ENCODE data around the gene AGL.
"Not testable (repeated sequence)": the region's sequence is repeated elsewhere in the genome, so short reads cannot be mapped to it uniquely, and the experiment has no call there.

The AGL gene

GRCh38 chr1:99851850-99852454 lies 1.8 kb downstream of the AGL start:
- no peak for DNase-seq (ENCODE audit: low read depth)
- TF ChIP-seq, protein P1, sequence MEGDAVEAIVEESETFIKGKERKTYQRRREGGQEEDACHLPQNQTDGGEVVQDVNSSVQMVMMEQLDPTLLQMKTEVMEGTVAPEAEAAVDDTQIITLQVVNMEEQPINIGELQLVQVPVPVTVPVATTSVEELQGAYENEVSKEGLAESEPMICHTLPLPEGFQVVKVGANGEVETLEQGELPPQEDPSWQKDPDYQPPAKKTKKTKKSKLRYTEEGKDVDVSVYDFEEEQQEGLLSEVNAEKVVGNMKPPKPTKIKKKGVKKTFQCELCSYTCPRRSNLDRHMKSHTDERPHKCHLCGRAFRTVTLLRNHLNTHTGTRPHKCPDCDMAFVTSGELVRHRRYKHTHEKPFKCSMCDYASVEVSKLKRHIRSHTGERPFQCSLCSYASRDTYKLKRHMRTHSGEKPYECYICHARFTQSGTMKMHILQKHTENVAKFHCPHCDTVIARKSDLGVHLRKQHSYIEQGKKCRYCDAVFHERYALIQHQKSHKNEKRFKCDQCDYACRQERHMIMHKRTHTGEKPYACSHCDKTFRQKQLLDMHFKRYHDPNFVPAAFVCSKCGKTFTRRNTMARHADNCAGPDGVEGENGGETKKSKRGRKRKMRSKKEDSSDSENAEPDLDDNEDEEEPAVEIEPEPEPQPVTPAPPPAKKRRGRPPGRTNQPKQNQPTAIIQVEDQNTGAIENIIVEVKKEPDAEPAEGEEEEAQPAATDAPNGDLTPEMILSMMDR (conservative IDR thresholded peaks at IDR 0.05; ENCODE audit: low read depth, low read length) = no peak
- no peak overlapping the region for H3K4me3 ChIP-seq (ENCODE audit: low read depth, low read length)

DNA sequence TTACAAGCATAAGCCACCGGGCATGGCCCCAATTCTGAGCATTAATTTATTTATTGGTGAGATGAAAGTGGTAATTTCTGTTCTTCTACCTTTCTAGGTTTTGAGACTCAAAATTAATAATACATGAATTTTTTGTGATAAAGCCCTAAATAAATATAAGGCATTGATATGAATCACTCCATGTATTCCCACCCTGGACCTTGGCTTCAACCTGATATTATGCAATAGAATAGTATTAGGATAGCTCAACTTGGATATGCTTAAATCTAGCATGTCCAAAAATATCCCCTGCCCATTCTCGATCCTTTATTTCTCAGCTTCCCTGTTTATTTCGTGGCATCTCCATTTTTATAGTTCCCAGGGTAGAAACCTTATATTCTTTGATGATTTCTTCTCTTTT lies 2.5 kb downstream of the AGL start:
- TF ChIP-seq, protein P1 (conservative IDR thresholded peaks at IDR 0.05; ENCODE audit: low read depth, low read length) = no peak
- DNase-seq (ENCODE audit: low read depth) = no peak
- no peak overlapping the region for H3K4me3 ChIP-seq (ENCODE audit: low read depth, low read length)

- no peak overlapping the region for H3K4me3 ChIP-seq (ENCODE audit: low read depth, low read length)
- no peak for DNase-seq (ENCODE audit: low read depth)
- TF ChIP-seq, protein P1 (conservative IDR thresholded peaks at IDR 0.05; ENCODE audit: low read depth, low read length) = no peak
Observed at GRCh38 chr1:99855914-99856450, 5.8 kb downstream of the AGL start.

DNA sequence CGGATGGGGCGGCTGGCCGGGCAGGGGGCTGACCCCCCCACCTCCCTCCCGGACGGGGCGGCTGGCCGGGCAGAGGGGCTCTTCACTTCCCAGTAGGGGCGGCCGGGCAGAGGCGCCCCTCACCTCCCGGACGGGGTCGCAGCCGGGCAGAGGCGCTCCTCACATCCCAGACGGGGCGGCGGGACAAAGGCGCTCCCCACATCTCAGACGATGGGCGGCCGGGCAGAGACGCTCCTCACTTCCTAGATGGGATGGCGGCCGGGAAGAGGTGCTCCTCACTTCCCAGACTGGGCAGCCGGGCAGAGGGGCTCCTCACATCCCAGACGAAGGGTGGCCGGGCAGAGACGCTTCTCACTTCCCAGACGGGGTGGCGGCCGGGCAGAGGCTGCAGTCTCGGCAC lies 6.9 kb downstream of the AGL start:
- DNase-seq (ENCODE audit: low read depth); H3K4me3 ChIP-seq (ENCODE audit: low read depth, low read length): not testable (repeated sequence)

DNA sequence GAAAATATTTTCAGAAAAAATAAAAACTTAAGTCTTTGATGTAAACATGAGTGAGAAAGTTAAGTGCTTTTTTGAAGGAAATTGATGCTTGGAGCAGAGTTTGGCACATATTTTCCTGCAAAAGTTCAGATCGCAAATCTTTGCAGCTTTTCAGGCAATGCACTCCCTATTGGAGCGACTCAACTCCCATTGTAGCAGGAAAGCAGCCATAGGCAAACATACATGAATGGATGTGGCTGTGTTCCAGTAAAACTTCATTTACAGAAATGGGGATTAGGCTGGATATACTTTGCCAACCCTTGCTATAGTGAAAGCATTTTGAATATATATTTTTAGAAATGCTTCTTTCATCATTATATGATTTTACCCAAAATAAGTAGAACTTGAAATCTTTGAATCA lies 8.1 kb downstream of the AGL start:
- no peak for DNase-seq (ENCODE audit: low read depth)
- no peak overlapping the region for H3K4me3 ChIP-seq (ENCODE audit: low read depth, low read length)

GRCh38 chr1:99858881-99859280 lies 8.7 kb downstream of the AGL start:
- H3K4me3 ChIP-seq (ENCODE audit: low read depth, low read length) = no peak overlapping the region
- TF ChIP-seq, protein P1 (conservative IDR thresholded peaks at IDR 0.05; ENCODE audit: low read depth, low read length) = no peak
- no peak for DNase-seq (ENCODE audit: low read depth)

More for the DNA sequence above, 8.1 kb downstream of the AGL start:
- TF ChIP-seq, protein P1 (conservative IDR thresholded peaks at IDR 0.05; ENCODE audit: low read depth, low read length) = no peak

DNA sequence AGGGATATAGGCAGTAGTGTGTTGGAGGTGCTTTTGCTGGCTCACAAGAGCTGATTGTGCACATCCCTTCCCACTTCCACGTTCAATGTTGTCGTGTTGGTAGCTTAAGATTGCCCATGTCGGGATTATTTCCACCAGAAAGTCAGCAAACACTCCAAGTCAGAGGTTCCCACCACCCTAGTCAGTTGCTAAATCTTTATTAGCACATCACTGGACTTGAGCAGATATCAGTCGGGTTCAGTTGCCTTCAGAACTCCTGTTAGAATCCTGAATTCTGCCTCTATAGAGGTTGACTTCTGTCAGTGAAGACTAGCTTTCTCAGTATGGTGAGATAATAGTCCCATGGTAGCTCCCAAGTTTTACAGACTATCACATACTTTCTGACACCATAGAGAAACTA lies 10.5 kb downstream of the AGL start:
- no peak for DNase-seq (ENCODE audit: low read depth)
- TF ChIP-seq, protein P1 (conservative IDR thresholded peaks at IDR 0.05; ENCODE audit: low read depth, low read length) = no peak

More for the DNA sequence above, 10.5 kb downstream of the AGL start:
- no peak overlapping the region for H3K4me3 ChIP-seq (ENCODE audit: low read depth, low read length)

Data from choroid plexus epithelial cell (primary cell).